ENCODE measurements around the gene ZCCHC7. TPM values are rescaled to one million over a fixed set of nuclear protein-coding genes. Genes with fewer than 3 reads are reported as not detected.

Gene ZCCHC7
- total and polyA plus RNA-seq, 9 of the 15 experiments (the other 6 are each of a cell fraction or from before 2014, with no cell fraction given) = 34.1 to 68.9 (median 48.8) TPM

DNA sequence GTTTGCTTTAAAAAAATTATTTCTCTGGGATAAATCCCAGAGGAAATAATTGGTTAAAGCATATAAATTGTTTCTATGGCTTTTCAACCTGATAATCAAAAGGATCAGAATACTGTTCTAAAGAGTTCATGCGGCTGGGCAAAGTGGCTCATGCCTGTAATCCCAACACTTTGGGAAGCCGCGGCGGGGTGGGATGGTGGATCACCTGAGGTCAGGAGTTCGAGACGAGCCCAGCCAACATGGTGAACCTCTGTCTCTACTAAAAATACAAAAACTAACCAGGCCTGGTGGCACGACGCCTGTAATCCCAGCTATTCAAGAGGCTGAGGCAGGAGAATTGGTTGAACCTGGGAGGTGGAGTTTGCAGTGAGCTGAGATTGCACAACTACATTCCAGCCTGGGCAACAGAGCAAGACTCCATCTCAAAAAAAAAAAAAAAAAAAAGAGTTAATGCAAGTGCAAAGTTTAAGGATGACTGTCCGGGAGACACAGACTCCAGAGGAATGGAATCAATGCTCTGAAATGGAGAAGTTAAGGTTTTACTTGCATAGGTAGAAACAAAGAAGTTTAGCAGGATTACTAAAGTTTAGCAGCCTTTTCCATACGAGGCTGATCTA lies 285.5 kb downstream of the ZCCHC7 start:
- no peaks in the 10 kb centered on the region for H3K9me3 ChIP-seq (replicated peaks; ENCODE audit: control insufficient read depth, insufficient read depth, low read depth, low read length)
- peaks cover 5 to 12% of the 10 kb centered on the region in 2 experiments; a peak in 4 of 5 replicates for H3K4me1 ChIP-seq (replicated peaks in 1 of 2; ENCODE audit: control insufficient read depth in 2 of 2, insufficient read depth in 2 of 2, low read length in 2 of 2)
- intact Hi-C loops (cut with micrococcal nuclease) (no loop called here), in situ Hi-C loops (cut with MboI) (no loop called here)
- POLR2A ChIA-PET = interaction anchor here (0.7 to 1.0 kb wide), 2 partner anchors 28 to 43 kb away, joined by 3 to 5 read pairs; no protein-coding TSS in a partner anchor
- TF ChIP-seq CEBPG (CRISPR knock-in tag; IDR thresholded peaks at IDR 0.05) (no peak), CEBPG (tag; conservative IDR thresholded peaks at IDR 0.05 in 1 of 2, IDR thresholded peaks at IDR 0.05 in 1 of 2) (peak in 1 of 2 experiments; percentile 24; a peak in 1 of 4 replicates), ZNF717 (CRISPR knock-in tag; IDR thresholded peaks at IDR 0.05) (no peak), SIN3B (IDR thresholded peaks at IDR 0.05; ENCODE audit: low read depth) (no peak), RBFOX2 (IDR thresholded peaks at IDR 0.05; ENCODE audit: low read depth, low read length) (no peak), ZNF165 (CRISPR knock-in tag; IDR thresholded peaks at IDR 0.05; ENCODE audit: borderline replicate concordance) (no peak), ZNF121 (CRISPR knock-in tag; conservative IDR thresholded peaks at IDR 0.05) (peak; percentile 21; the same call in 1 of the 2 replicates), SMC3 (conservative IDR thresholded peaks at IDR 0.05; ENCODE audit: insufficient read depth, low read depth, low read length) (no peak), CEBPB (tag; IDR thresholded peaks at IDR 0.05) (peak; percentile 73), ZNF232 (CRISPR knock-in tag; IDR thresholded peaks at IDR 0.05) (no peak), GTF2E2 (tag; IDR thresholded peaks at IDR 0.05) (no peak)
- ATAC-seq (no peak), FAIRE-seq (no peak), DNase-seq (ENCODE audit: extremely low read depth in 1 of 4, low spot score in 3 of 4) (no peak)
- H3K9me1 ChIP-seq (ENCODE audit: control insufficient read depth, insufficient read depth, low read length) = peaks cover 2% of the 10 kb centered on the region
- no peak overlapping the region for H3K9ac ChIP-seq (ENCODE audit: insufficient read depth in 1 of 2, low read depth in 2 of 2, low read length in 2 of 2)
- H3K36me3 ChIP-seq (ENCODE audit: control insufficient read depth, insufficient read depth, low read length) = no peaks in the 10 kb centered on the region
- no peak overlapping the region for H2AFZ ChIP-seq (ENCODE audit: low read depth, low read length)
- H3K79me2 ChIP-seq (ENCODE audit: control insufficient read depth, insufficient read depth, low read length) = no peaks in the 10 kb centered on the region
- H3K4me3 ChIP-seq = no peak overlapping the region
- no peaks in the 10 kb centered on the region for H4K20me1 ChIP-seq (replicated peaks; ENCODE audit: control insufficient read depth, insufficient read depth, low read length)
- no peak overlapping the region for H3K4me2 ChIP-seq (ENCODE audit: insufficient read depth, low read length)
- 29% methylated on average over 10 of the region's 10 CpGs for WGBS (ENCODE audit: insufficient coverage, low coverage, missing lambda C conversion rate)
- no peak overlapping the region for H3K27ac ChIP-seq (ENCODE audit: extremely low read depth, low read depth, low read length)
- peaks cover 0 to 5% of the 10 kb centered on the region in 2 experiments; a peak in 2 of 5 replicates for H3K27me3 ChIP-seq (ENCODE audit: control insufficient read depth in 2 of 2, insufficient read depth in 2 of 2, low read length in 2 of 2)
- BruUV-seq (replicated peaks) = no TSS peak
- CTCF ChIA-PET (ENCODE audit: low intra/inter-chr PET ratio) = no interaction called here
